K562 (cell line): ENCODE data around the gene PNPO. TPM values are rescaled to one million over a fixed set of nuclear protein-coding genes. Genes with fewer than 3 reads are reported as not detected.

Source experiments
- ATAC-seq: fragments of 200-7000 bp; cut with Tn5 transposase; 3 replicates; pipeline ENCODE4 v1.9.1; 2020; ENCODE audit warnings: moderate library complexity
- BruUV-seq: library from RNA; stranded (reverse); fragments of 400-500 nt; replicated peaks from 2 replicates; lab custom pipeline; 2021; lab: Mats Ljungman, UMichigan
- CTCF ChIA-PET: fragments of 300-600 bp; formaldehyde crosslinking; extraction: SDS; loops from one replicate; lab custom pipeline; 2021; ENCODE audit warnings: low intra/inter-chr PET ratio; lab: Yijun Ruan, JAX
- POLR2A ChIA-PET: fragments of 300-600, 350-650 bp; sonication (Branson Sonifier 250); formaldehyde crosslinking; extraction: SDS; loops from one replicate; lab custom pipeline; 2021; ENCODE audit warnings: antibody characterized with exemption, inconsistent platforms; lab: Yijun Ruan, JAX
- DNase-seq, 4 experiments: peaks; one replicate each; pipeline versions ENCODE4 v3.0.0 to v3.0.0-alpha.2; 2011 to 2018; ENCODE audit warnings: low spot score in 3 of 4, mixed read lengths in 3 of 4; ENCODE audit errors: extremely low read depth in 1 of 4
- FAIRE-seq: peaks from 2 replicates; lab custom pipeline; 2011; peaks lifted over from hg19 to GRCh38; lab: Jason Lieb, UNC
- H2AFZ ChIP-seq: 2 replicates; pipeline ENCODE4 v1.6.0; 2011; ENCODE audit warnings: low read depth, low read length, control low read depth, inconsistent platforms
- H3K27ac ChIP-seq: fragments of 200-600 bp; 3 replicates; pipeline ENCODE4 v1.8.0; 2011; ENCODE audit warnings: low read depth, mild to moderate bottlenecking, control low read depth, inconsistent platforms, low read length, moderate library complexity, mixed read lengths; ENCODE audit errors: extremely low read depth
- H3K27me3 ChIP-seq, 2 experiments: fragments of 300-600 bp in 1 of 2; 2 replicates in 1 of 2; 3 replicates in 1 of 2; pipeline versions ENCODE4 v1.6.0 to v1.8.0; 2011; ENCODE audit warnings: inconsistent platforms in 2 of 2, low read length in 2 of 2, mild to moderate bottlenecking in 1 of 2, mixed read lengths in 1 of 2, moderate library complexity in 1 of 2; ENCODE audit not compliant: control insufficient read depth in 2 of 2, insufficient read depth in 2 of 2
- H3K36me3 ChIP-seq: fragments of 300-600 bp; 3 replicates; pipeline ENCODE4 v1.8.0; 2011; ENCODE audit warnings: mild to moderate bottlenecking, low read length, inconsistent platforms; ENCODE audit not compliant: control insufficient read depth, insufficient read depth
- H3K4me1 ChIP-seq, 2 experiments: fragments of 200-600 bp in 1 of 2; replicated peaks in 1 of 2; 2 replicates in 1 of 2; 3 replicates in 1 of 2; pipeline versions ENCODE4 v1.5.1 to v1.8.0; 2011; ENCODE audit warnings: inconsistent platforms in 2 of 2, low read length in 2 of 2, mild to moderate bottlenecking in 1 of 2, mixed read lengths in 1 of 2, moderate library complexity in 1 of 2; ENCODE audit not compliant: control insufficient read depth in 2 of 2, insufficient read depth in 2 of 2
- H3K4me2 ChIP-seq: 2 replicates; pipeline ENCODE4 v1.6.1; 2011; ENCODE audit warnings: low read length, control low read depth, inconsistent platforms, mixed read lengths; ENCODE audit not compliant: insufficient read depth
- H3K4me3 ChIP-seq: fragments of 200-600 bp; sonication (generic), shearing (Covaris generic); 2 replicates; pipeline ENCODE4 v1.5.1; 2016; ENCODE audit warnings: control low read depth, inconsistent platforms
- H3K79me2 ChIP-seq: fragments of 200-600 bp; 3 replicates; pipeline ENCODE4 v1.8.0; 2011; ENCODE audit warnings: low read length, inconsistent platforms; ENCODE audit not compliant: control insufficient read depth, insufficient read depth
- H3K9ac ChIP-seq, 2 experiments: 2 replicates each; pipeline versions ENCODE4 v1.6.0 to v1.6.1; 2011; ENCODE audit warnings: low read depth in 2 of 2, low read length in 2 of 2, control low read depth in 1 of 2, inconsistent platforms in 1 of 2, mild to moderate bottlenecking in 1 of 2, mixed read lengths in 1 of 2; ENCODE audit not compliant: insufficient read depth in 1 of 2
- H3K9me1 ChIP-seq: one replicate; pipeline ENCODE4 v1.6.0; 2011; ENCODE audit warnings: inconsistent platforms, mild to moderate bottlenecking, low read length, moderate library complexity; ENCODE audit not compliant: control insufficient read depth, insufficient read depth
- H3K9me3 ChIP-seq: replicated peaks from 2 replicates; pipeline ENCODE4 v1.5.1; 2011; ENCODE audit warnings: low read depth, low read length, inconsistent platforms; ENCODE audit not compliant: control insufficient read depth, insufficient read depth
- H4K20me1 ChIP-seq: replicated peaks from 2 replicates; pipeline ENCODE4 v1.6.1; 2011; ENCODE audit warnings: low read length, inconsistent platforms, mixed read lengths; ENCODE audit not compliant: control insufficient read depth, insufficient read depth
- NELFE ChIP-seq: IDR thresholded peaks from 2 replicates; pipeline ENCODE4 v1.6.1; 2011; ENCODE audit warnings: mild to moderate bottlenecking; ENCODE audit not compliant: insufficient read depth, insufficient read length
- PTBP1 ChIP-seq: fragments of 200-400 bp; formaldehyde crosslinking; IDR thresholded peaks from 2 replicates; pipeline ENCODE4 v1.6.1; 2017; ENCODE audit warnings: low read depth, low read length
- PURB ChIP-seq: sonication (generic); formaldehyde crosslinking; IDR thresholded peaks from 2 replicates; pipeline ENCODE4 v1.9.0; 2021; ENCODE audit warnings: low read depth, mild to moderate bottlenecking, missing genetic modification reagents
- RBM14 ChIP-seq: fragments of 200-400 bp; formaldehyde crosslinking; IDR thresholded peaks from 2 replicates; pipeline ENCODE4 v1.6.1; 2018; ENCODE audit warnings: low read depth, mild to moderate bottlenecking, low read length, moderate library complexity, borderline replicate concordance; ENCODE audit not compliant: insufficient read depth
- ZKSCAN1 ChIP-seq: fragments of 150-350 bp; IDR thresholded peaks from 2 replicates; pipeline ENCODE4 v1.6.1; 2016; ENCODE audit warnings: low read depth, low read length
- ZNF274 ChIP-seq: IDR thresholded peaks from 2 replicates; pipeline ENCODE4 v1.6.1; 2011; ENCODE audit warnings: low read depth, mild to moderate bottlenecking, low read length, moderate library complexity, borderline replicate concordance
- ZNF445 ChIP-seq: fragments of 250-450 bp; sonication (Bioruptor Pico); IDR thresholded peaks from 2 replicates; pipeline ENCODE4 v1.4.0; 2020; ENCODE audit warnings: low read depth, mild to moderate bottlenecking, moderate library complexity
- ZNF76 ChIP-seq: fragments of 250-450 bp; sonication (Bioruptor Pico); IDR thresholded peaks from 2 replicates; pipeline ENCODE4 v1.4.0; 2020; ENCODE audit warnings: mild to moderate bottlenecking, moderate library complexity, borderline replicate concordance
- ZNF79 ChIP-seq: fragments of 250-450 bp; sonication (Bioruptor Pico); IDR thresholded peaks from 2 replicates; pipeline ENCODE4 v1.4.0; 2020; ENCODE audit warnings: low read depth, mild to moderate bottlenecking, moderate library complexity
- WGBS: fragments of 100-300 bp; shearing (Covaris generic); methylation state at CpG from one replicate; pipeline ENCODE4 v1.1.6; 2016; ENCODE audit warnings: low coverage, mixed read lengths; ENCODE audit not compliant: insufficient coverage; ENCODE audit errors: missing lambda C conversion rate; 5-methylcytosine and 5-hydroxymethylcytosine counted together
- in situ Hi-C: fragments of 300-500 bp; cut with MboI; formaldehyde crosslinking; loops from 4 replicates; pipeline ENCODE4 v1.15.0; 2018; ENCODE audit warnings: inconsistent platforms, mixed read lengths
- intact Hi-C: fragments of 100-400 bp; cut with micrococcal nuclease; formaldehyde crosslinking; loops from 2 replicates; pipeline ENCODE4 v1.14.2; 2022
- polyA plus RNA-seq, 8 experiments: library from polyadenylated mRNA; depleted of rRNA in 4 of 8; stranded (reverse) in 5 of 8; unstranded in 3 of 8; fragments of >200 nt; fragmentation: Nextera tagmentation in 2 of 8; fragmentation: Illumina TruSeq in 1 of 8; extraction: Ambion mirVana in 2 of 8; extraction: Trizol in 1 of 8; gene quantifications; 2 replicates each; pipeline versions ENCODE4 v1.2.1 to v1.2.3, GENCODE V29; 2011 to 2014; ENCODE audit warnings: inconsistent platforms in 1 of 8, missing spikeins in 1 of 8
- total RNA-seq, 7 experiments: library from RNA; depleted of rRNA in 6 of 7; stranded (reverse); fragments of >200 nt in 6 of 7; fragmentation: Illumina TruSeq in 2 of 7; extraction: Trizol in 2 of 7; gene quantifications; 2 replicates each; pipeline versions ENCODE4 v1.2.1 to v1.2.3, GENCODE V29; 2011 to 2021; ENCODE audit warnings: low replicate concordance in 1 of 7
- TF ChIP-seq, protein P1 (sequence below): fragments of 450-650 bp; formaldehyde crosslinking; IDR thresholded peaks from 2 replicates; pipeline ENCODE4 v1.4.0; 2020; ENCODE audit warnings: mild to moderate bottlenecking
- TF ChIP-seq, protein P2 (sequence below): fragments of 450-650 bp; IDR thresholded peaks from 2 replicates; pipeline ENCODE4 v1.7.0; 2016; ENCODE audit warnings: borderline replicate concordance
- TF ChIP-seq, protein P3 (sequence below): fragments of 450-650 bp; formaldehyde crosslinking; IDR thresholded peaks from 2 replicates; pipeline ENCODE4 v1.4.0; 2020; ENCODE audit warnings: mild to moderate bottlenecking, moderate library complexity

PNPO gene
- total and polyA plus RNA-seq, 9 of the 15 experiments (the other 6 are each of a cell fraction or from before 2014, with no cell fraction given), result 16.6 to 39.0 (median 27.4) TPM

DNA sequence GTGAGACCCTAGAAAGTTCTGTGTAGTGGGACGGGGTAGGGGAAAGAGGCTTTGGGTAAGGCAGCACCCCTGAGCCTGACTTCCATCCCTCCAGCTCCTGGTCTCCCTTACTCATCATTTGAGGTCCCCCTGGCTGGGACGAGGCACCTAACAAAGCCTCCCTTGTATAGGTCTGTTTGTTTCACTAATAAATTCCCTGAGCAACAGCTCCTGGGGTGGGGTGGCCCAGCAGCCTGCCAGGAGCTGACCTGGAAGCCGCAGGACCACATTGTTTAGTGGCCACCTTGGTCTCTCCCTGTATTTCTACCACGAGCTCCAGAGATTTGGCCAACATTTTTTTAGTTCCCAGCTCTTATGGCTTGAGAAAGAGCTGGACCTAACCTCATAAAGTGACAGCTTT, 9.1 kb downstream of the PNPO start:
- no peaks in the 10 kb centered on the region for H3K9me1 ChIP-seq
- BruUV-seq, result no TSS peak
- ATAC-seq (no peak), FAIRE-seq (no peak), DNase-seq (no peak)
- no peak overlapping the region for H3K27ac ChIP-seq
- no peak overlapping the region for H3K9ac ChIP-seq
- in situ Hi-C loops (loop anchor here (5.0 kb wide), 1 partner anchor 67 kb away; no protein-coding TSS in a partner anchor), intact Hi-C loops (no loop called here)
- H3K27me3 ChIP-seq, result no peaks in the 10 kb centered on the region
- TF ChIP-seq ZKSCAN1 (no peak), ZNF79 (CRISPR knock-in tag) (no peak), PURB (CRISPR knock-in tag) (no peak), ZNF76 (no peak), ZNF274 (no peak), RBM14 (no peak), NELFE (no peak), PTBP1 (no peak), ZNF445 (CRISPR knock-in tag) (no peak)
- TF ChIP-seq, protein P1, sequence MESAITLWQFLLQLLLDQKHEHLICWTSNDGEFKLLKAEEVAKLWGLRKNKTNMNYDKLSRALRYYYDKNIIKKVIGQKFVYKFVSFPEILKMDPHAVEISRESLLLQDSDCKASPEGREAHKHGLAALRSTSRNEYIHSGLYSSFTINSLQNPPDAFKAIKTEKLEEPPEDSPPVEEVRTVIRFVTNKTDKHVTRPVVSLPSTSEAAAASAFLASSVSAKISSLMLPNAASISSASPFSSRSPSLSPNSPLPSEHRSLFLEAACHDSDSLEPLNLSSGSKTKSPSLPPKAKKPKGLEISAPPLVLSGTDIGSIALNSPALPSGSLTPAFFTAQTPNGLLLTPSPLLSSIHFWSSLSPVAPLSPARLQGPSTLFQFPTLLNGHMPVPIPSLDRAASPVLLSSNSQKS (CRISPR knock-in tag), result no peak
- TF ChIP-seq, protein P2, sequence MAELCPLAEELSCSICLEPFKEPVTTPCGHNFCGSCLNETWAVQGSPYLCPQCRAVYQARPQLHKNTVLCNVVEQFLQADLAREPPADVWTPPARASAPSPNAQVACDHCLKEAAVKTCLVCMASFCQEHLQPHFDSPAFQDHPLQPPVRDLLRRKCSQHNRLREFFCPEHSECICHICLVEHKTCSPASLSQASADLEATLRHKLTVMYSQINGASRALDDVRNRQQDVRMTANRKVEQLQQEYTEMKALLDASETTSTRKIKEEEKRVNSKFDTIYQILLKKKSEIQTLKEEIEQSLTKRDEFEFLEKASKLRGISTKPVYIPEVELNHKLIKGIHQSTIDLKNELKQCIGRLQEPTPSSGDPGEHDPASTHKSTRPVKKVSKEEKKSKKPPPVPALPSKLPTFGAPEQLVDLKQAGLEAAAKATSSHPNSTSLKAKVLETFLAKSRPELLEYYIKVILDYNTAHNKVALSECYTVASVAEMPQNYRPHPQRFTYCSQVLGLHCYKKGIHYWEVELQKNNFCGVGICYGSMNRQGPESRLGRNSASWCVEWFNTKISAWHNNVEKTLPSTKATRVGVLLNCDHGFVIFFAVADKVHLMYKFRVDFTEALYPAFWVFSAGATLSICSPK, result no peak
- TF ChIP-seq, protein P3, sequence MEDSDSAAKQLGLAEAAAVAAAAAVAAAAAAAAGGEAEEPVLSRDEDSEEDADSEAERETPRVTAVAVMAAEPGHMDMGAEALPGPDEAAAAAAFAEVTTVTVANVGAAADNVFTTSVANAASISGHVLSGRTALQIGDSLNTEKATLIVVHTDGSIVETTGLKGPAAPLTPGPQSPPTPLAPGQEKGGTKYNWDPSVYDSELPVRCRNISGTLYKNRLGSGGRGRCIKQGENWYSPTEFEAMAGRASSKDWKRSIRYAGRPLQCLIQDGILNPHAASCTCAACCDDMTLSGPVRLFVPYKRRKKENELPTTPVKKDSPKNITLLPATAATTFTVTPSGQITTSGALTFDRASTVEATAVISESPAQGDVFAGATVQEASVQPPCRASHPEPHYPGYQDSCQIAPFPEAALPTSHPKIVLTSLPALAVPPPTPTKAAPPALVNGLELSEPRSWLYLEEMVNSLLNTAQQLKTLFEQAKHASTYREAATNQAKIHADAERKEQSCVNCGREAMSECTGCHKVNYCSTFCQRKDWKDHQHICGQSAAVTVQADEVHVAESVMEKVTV, result no peak
- ChIA-PET CTCF (interaction anchor here (0.6 to 0.8 kb wide), 2 partner anchors 19 to 60 kb away, joined by 3 to 5 read pairs; no protein-coding TSS in a partner anchor), POLR2A (interaction anchor here (0.6 to 2.8 kb wide), 6 partner anchors 9 to 162 kb away, joined by 3 to 14 read pairs (median 4); partner anchors contain the start of gene PNPO)
- no peak overlapping the region for H2AFZ ChIP-seq
- WGBS, result 81% methylated on average over 4 of the region's 4 CpGs
- peaks cover 42% of the 10 kb centered on the region for H3K36me3 ChIP-seq
- no peaks in the 10 kb centered on the region for H3K79me2 ChIP-seq
- peaks cover 9% of the 10 kb centered on the region in 2 experiments; a peak in 3 of 5 replicates for H3K4me1 ChIP-seq
- no peaks in the 10 kb centered on the region for H4K20me1 ChIP-seq
- no peaks in the 10 kb centered on the region for H3K9me3 ChIP-seq
- H3K4me3 ChIP-seq, result no peak overlapping the region
- H3K4me2 ChIP-seq, result no peak overlapping the region
